Activated gamma-delta T cell treated with Interleukin-2 at 50 U/mL for 16 hours (primary cell): ENCODE data around the gene WNT4.

Experiments
- DNase-seq: peaks from one replicate; pipeline ENCODE4 v3.0.0-alpha.2; 2020

WNT4 gene

GRCh38 chr1:22143065-22144033, at the start of gene WNT4:
TSS of gene WNT4 (minus strand) at chr1:22143097. CDS start at chr1:22142922, 175 bp downstream.
- DNase-seq = peak; percentile 19

- DNase-seq = no peak
These were observed 47.8 kb upstream of the WNT4 start for GRCh38 chr1:22190731-22191130.

GRCh38 chr1:22190251-22190650, 47.4 kb upstream of the WNT4 start:
- DNase-seq = no peak

- no peak for DNase-seq
These were observed 46.7 kb upstream of the WNT4 start for GRCh38 chr1:22189619-22190018.

- no peak for DNase-seq
These were observed 46.0 kb upstream of the WNT4 start for GRCh38 chr1:22188914-22189313.

GRCh38 chr1:22188436-22188835, 45.5 kb upstream of the WNT4 start:
- no peak for DNase-seq

- DNase-seq = no peak
These were observed 43.4 kb upstream of the WNT4 start for GRCh38 chr1:22186311-22186710.

- DNase-seq = no peak
These were observed 42.2 kb upstream of the WNT4 start for GRCh38 chr1:22184892-22185612.

- no peak for DNase-seq
These were observed 41.6 kb upstream of the WNT4 start for GRCh38 chr1:22184454-22184853.

GRCh38 chr1:22182715-22183114, 39.8 kb upstream of the WNT4 start:
- DNase-seq = no peak

GRCh38 chr1:22179197-22179803, 36.4 kb upstream of the WNT4 start:
- no peak for DNase-seq

GRCh38 chr1:22177354-22178003, 34.6 kb upstream of the WNT4 start:
- no peak for DNase-seq

- no peak for DNase-seq
These were observed 33.4 kb upstream of the WNT4 start for GRCh38 chr1:22176258-22176657.

GRCh38 chr1:22174446-22175220, 31.7 kb upstream of the WNT4 start:
- no peak for DNase-seq

- no peak for DNase-seq
These were observed 29.2 kb upstream of the WNT4 start for GRCh38 chr1:22171951-22172715.

GRCh38 chr1:22169816-22170215, 26.9 kb upstream of the WNT4 start:
- no peak for DNase-seq

- no peak for DNase-seq
These were observed 25.6 kb upstream of the WNT4 start for GRCh38 chr1:22168412-22168973.

GRCh38 chr1:22166439-22166838, 23.5 kb upstream of the WNT4 start:
- no peak for DNase-seq

GRCh38 chr1:22164841-22165808, 22.2 kb upstream of the WNT4 start:
- DNase-seq = no peak

- DNase-seq = no peak
These were observed 20.7 kb upstream of the WNT4 start for GRCh38 chr1:22163564-22163963.
